C4-2B (cell line): ENCODE data around the gene ACVR1.

ENCODE experiments used
- H3K27ac ChIP-seq: fragments of 450-650 bp; 2 replicates; pipeline ENCODE4 v1.5.1; 2017
- CTCF ChIP-seq: fragments of 450-650 bp; conservative IDR thresholded peaks from 2 replicates; pipeline ENCODE4 v1.5.1; 2017; ENCODE audit warnings: mild to moderate bottlenecking
- ZFX ChIP-seq: fragments of 450-650 bp; IDR thresholded peaks from 2 replicates; pipeline ENCODE4 v1.6.1; 2017

Gene ACVR1

DNA sequence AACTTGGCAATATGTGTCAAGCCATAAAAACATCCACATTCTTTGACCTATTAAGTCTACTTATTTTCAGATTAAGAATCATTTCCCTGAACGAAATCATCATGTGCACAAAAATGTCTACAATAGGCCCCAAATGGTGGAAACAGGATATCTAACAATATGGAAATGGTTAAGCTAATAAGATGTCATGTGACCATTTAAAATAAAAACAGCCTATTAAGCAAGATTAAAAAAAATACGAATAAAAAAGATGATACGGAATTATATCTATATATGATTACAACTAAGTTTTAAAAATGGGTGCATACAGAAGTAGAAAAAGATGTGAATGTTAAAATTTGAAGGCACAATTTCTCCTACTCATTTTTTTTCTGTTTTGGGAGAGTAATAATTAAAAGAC, 128.8 kb downstream of the ACVR1 start:
- TF ChIP-seq ZFX, result no peak
- no peak for TF ChIP-seq CTCF
- no peak overlapping the region for H3K27ac ChIP-seq

GRCh38 chr2:157746234-157746950, 129.7 kb downstream of the ACVR1 start:
- TF ChIP-seq ZFX (no peak), CTCF (no peak)
- no peak overlapping the region for H3K27ac ChIP-seq

GRCh38 chr2:157744571-157745076, 131.5 kb downstream of the ACVR1 start:
- TF ChIP-seq ZFX (no peak), CTCF (no peak)
- H3K27ac ChIP-seq, result no peak overlapping the region

GRCh38 chr2:157743051-157743450, 133.1 kb downstream of the ACVR1 start:
- TF ChIP-seq CTCF (no peak), ZFX (no peak)
- H3K27ac ChIP-seq, result peak overlapping the region; percentile 45

- TF ChIP-seq ZFX (no peak), CTCF (peak; percentile 16)
- H3K27ac ChIP-seq, result peak overlapping the region; percentile 45
Measured at GRCh38 chr2:157741819-157742484, 134.2 kb downstream of the ACVR1 start.

- no peak overlapping the region for H3K27ac ChIP-seq
- no peak for TF ChIP-seq ZFX
- TF ChIP-seq CTCF, result no peak
Measured at GRCh38 chr2:157737656-157738055, 138.5 kb downstream of the ACVR1 start.

- H3K27ac ChIP-seq, result no peak overlapping the region
- TF ChIP-seq ZFX (no peak), CTCF (no peak)
Measured at GRCh38 chr2:157735532-157735931, 140.6 kb downstream of the ACVR1 start.
